LHCN-M2 (cell line): ENCODE data around the gene TACC2. TPM values are rescaled to one million over a fixed set of nuclear protein-coding genes. Genes with fewer than 3 reads are reported as not detected.
A peak's percentile ranks its signal among the peaks of the same experiment; 100 is the strongest.
"Not testable (repeated sequence)": the region's sequence is repeated elsewhere in the genome, so short reads cannot be mapped to it uniquely, and the experiment has no call there.

Source experiments
- DNase-seq: peaks from one replicate; pipeline ENCODE4 v3.0.0-alpha.2; 2012; ENCODE audit warnings: low read depth
- total RNA-seq: library from RNA; depleted of rRNA; stranded (reverse); fragments of >200 nt; gene quantifications from 2 replicates; pipeline ENCODE4 v1.2.3, GENCODE V29; 2014

Gene TACC2
- total RNA-seq, 1 experiment from 2014 or later: 11.3 TPM

GRCh38 chr10:121983852-121984251, 5.1 kb upstream of the TACC2 start:
- DNase-seq: no peak

DNA sequence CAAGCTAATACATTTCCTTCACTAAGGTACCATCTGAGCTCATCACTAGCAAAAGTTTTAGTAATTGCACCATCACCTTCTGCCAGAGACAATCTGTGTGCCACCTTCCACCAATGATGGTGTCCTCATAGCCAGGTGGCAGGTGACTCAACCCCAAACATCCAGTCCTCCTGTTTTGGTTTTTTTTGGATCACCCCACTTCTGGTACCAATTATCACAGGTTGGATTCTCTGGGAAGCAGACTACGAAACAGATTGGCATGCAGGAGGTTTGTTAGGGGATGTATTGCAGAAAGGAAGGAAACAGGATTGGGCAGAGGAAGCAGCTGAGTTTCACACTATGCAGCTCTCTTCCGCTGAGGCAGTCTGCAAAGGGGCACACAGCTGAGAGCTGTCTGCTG, 4.5 kb upstream of the TACC2 start:
- no peak for DNase-seq

DNA sequence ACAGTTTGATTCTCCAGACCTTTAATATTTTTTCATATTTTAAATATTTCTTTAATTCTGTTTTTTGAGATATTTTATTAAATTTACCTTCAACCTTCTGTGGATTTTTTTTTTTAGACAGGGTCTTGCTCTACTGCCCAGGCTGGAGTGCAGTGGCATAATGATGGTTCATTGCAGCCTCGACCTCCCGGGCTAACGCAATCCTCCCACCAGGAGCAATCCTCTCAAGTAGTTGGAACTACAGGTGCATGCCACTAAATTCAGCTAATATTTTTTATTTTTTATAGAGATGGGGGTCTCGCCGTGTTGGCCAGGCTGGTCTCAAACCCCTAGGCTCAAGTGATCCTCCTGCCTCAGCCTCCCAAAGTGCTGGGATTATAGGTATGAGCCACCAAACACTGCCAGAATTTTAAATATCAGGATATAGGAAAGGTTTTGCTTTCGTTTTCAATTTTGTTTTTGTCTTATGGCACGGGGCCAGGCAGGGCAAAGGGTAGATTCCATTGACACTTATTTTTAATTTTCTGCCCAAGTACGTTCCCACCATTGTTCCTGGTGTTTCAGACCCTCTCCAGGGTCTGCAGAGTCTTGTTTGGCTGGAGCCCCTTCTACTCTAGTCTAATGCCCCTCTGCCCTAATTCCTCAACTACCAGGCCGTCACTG, 1.2 kb downstream of the TACC2 start:
- DNase-seq: no peak

- DNase-seq: not testable (repeated sequence)
Measured at GRCh38 chr10:121991727-121992126, 2.8 kb downstream of the TACC2 start.

DNA sequence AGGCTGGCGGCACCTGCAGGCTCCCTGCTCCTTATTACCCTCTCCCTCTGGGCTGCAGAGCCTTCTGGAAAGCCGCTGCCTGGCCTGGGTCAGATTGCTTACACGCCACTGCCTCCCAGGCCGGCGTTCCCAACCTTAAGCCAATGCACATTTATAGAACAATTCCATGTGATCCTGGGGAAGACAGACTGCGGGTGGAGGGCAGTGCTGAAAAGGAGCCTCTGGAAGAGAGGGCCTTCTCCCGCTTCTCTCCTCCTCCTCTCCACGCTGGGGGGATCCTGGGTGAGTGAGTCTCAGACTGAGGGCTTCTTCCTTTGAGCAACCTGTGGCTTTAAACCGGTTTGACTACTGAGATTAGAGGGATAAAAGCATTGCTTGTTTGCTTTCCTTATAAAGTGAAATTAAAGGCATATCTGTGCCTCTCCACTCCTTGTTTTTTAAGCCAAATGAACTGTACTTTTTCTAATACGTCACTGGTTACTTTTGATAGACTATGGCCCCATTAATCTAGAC, 5.5 kb downstream of the TACC2 start:
- DNase-seq: no peak

GRCh38 chr10:121998462-121998861, 9.5 kb downstream of the TACC2 start:
- DNase-seq: no peak

- peak; percentile 44 for DNase-seq
Measured at GRCh38 chr10:121999301-121999700, 10.3 kb downstream of the TACC2 start.

GRCh38 chr10:122001698-122002097, 12.7 kb downstream of the TACC2 start:
- no peak for DNase-seq

GRCh38 chr10:122007415-122007814, 18.5 kb downstream of the TACC2 start:
- DNase-seq: no peak

GRCh38 chr10:122010405-122011050, 21.6 kb downstream of the TACC2 start:
- no peak for DNase-seq

GRCh38 chr10:122012731-122013130, 23.8 kb downstream of the TACC2 start:
- no peak for DNase-seq

GRCh38 chr10:122013311-122013780, 24.4 kb downstream of the TACC2 start:
- no peak for DNase-seq

GRCh38 chr10:122014652-122015248, 25.8 kb downstream of the TACC2 start:
- DNase-seq: no peak

DNA sequence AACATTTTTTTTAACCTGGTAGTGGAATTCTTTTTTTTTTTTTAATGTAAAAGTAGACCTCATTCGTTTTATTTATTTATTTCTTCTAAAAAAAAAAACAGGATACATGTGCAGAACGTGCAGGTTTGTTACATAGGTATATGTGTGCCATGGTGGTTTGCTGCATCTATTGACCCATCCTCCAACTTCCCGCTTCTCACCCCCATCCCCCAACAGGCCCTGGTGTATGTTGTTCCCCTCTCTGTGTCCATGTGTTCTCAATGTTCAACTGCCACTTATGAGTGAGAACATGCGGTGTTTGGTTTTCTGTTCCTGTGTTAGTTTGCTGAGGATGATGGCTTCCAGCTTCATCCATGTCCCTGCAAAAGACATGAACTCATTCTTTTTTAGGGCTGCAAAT, 29.0 kb downstream of the TACC2 start:
- not testable (repeated sequence) for DNase-seq

DNA sequence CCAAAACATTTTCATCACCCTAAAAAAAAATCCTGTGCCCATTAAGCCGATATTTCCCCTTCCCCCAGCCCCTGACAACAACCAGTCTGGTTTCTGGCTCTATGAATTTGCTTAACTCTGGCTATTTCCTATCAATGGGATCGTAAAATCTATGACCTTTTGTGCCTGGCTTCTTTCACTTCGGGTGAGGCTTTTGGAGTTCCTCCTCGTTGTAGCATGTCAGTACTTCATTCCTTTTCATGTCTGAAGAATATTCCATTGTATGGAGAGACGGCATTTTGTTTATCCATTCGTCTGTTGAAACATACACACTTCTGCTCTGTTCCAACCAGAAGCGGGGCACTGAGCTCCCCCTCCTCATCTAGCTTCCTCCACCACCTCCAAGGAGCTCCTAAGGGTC, 29.5 kb downstream of the TACC2 start:
- DNase-seq: no peak

GRCh38 chr10:122018951-122019413, 30.0 kb downstream of the TACC2 start:
- DNase-seq: no peak

DNA sequence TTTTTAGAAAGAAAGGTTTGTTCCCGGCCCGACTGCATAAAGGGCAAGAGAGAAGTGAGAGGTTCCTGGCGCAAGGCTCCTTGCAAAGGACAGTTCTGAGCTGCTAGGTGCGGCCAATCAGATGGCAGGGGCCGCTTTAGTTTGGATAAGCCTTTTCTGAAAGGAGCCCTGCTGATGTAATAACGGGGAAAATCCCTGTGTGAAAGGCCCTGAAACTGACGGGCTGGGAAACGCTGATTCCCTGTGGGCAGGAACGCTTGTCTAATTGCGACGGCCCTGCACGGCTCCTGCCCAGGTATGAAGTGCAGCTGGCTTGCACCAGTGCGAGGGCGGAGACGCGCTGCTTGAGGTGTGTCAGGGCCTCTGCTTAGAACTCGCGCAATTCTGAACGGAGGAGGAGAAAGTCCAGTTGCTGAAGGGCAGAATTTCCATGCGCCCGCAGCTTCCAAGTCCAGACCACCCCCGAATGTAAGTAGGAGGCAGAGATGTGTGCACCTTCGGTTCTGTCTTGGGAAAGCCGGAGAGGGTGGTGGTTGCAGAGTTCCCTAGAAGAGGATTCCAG, 30.5 kb downstream of the TACC2 start:
- DNase-seq: no peak

DNA sequence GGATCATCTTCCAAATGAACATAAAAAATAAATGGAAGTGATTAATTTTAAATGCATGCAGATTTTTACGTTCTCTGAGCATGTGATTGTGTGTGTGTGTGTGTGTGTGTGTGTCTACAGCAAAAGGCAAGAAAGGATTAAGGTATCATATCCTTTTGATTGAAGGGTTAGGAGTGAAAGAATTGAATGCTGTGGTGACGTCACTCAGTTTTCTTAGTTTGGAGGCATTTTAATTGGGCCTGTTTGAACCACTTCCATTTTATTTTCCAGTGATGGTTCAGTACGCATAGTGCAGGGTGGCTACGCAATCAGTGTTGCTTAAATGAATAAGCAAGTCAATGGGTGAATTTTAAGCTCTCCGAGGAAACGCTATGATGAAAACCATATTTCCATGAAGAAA, 31.3 kb downstream of the TACC2 start:
- DNase-seq: no peak

DNA sequence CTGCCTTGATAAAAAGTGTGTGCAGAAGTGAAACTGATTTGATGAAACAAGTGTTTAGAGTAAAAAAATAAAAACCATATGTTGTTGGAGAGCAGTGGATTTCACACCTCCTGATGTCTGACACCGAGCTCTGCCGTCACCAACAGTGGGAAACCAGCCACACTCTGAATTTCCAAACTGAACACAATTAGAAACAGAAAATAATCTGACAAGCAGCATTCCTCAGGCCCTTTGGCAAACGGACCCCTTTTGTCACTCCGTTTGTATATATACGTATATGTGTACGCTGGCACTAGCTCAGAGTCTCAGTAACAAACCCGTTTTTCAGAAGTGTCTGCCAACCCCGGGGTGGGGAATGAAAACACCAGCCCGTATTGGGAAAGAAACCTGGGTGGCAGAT, 32.4 kb downstream of the TACC2 start:
- DNase-seq: no peak

- DNase-seq: no peak
Measured at GRCh38 chr10:122021828-122022227, 32.9 kb downstream of the TACC2 start.

- no peak for DNase-seq
Measured at GRCh38 chr10:122022276-122022675, 33.3 kb downstream of the TACC2 start.

GRCh38 chr10:122023257-122023656, 34.3 kb downstream of the TACC2 start:
- not testable (repeated sequence) for DNase-seq
